H7 (cell line): ENCODE measurements around the gene ATAD1. TPM values are rescaled to one million over a fixed set of nuclear protein-coding genes. Genes with fewer than 3 reads are reported as not detected.

Experiments
- DNase-seq: peaks from one replicate; pipeline ENCODE4 v3.0.0; 2012
- H3K27me3 ChIP-seq: 2 replicates; pipeline ENCODE4 v1.6.0; 2011; ENCODE audit warnings: mild to moderate bottlenecking, low read length; ENCODE audit not compliant: control insufficient read depth, insufficient read depth
- H3K36me3 ChIP-seq: replicated peaks from 2 replicates; pipeline ENCODE4 v1.5.1; 2011; ENCODE audit warnings: low read length; ENCODE audit not compliant: control insufficient read depth, insufficient read depth
- H3K4me3 ChIP-seq: 2 replicates; pipeline ENCODE4 v1.5.1; 2011; ENCODE audit warnings: low read depth, mild to moderate bottlenecking, control low read depth, low read length, moderate library complexity; ENCODE audit not compliant: insufficient read depth
- total RNA-seq: library from RNA; depleted of rRNA; stranded (reverse); fragments of >200 nt; shearing (Covaris generic); gene quantifications from 2 replicates; pipeline ENCODE4 v1.2.3, GENCODE V29; 2014; rRNA removed

The ATAD1 gene
- total RNA-seq, 1 experiment from 2014 or later: 37.5 TPM

GRCh38 chr10:87712913-87713616, 105.0 kb downstream of the ATAD1 start:
- DNase-seq: no peak
- Histone ChIP-seq H3K36me3 (peaks cover 2% of the 10 kb centered on the region; the same call in 1 of the 2 replicates), H3K4me3 (no peak overlapping the region), H3K27me3 (no peaks in the 10 kb centered on the region)

- no peak for DNase-seq
- no peak overlapping the region for H3K4me3 ChIP-seq
- H3K27me3 ChIP-seq: no peaks in the 10 kb centered on the region
- H3K36me3 ChIP-seq: peaks cover 2% of the 10 kb centered on the region; the same call in 1 of the 2 replicates
Observed at GRCh38 chr10:87707254-87707653, 110.8 kb downstream of the ATAD1 start.

- no peaks in the 10 kb centered on the region for H3K27me3 ChIP-seq
- H3K36me3 ChIP-seq: peaks cover 2% of the 10 kb centered on the region; the same call in 1 of the 2 replicates
- H3K4me3 ChIP-seq: no peak overlapping the region
- no peak for DNase-seq
Observed at GRCh38 chr10:87706731-87707130, 111.3 kb downstream of the ATAD1 start.

GRCh38 chr10:87705339-87705738, 112.7 kb downstream of the ATAD1 start:
- Histone ChIP-seq H3K27me3 (no peaks in the 10 kb centered on the region), H3K36me3 (peaks cover 2% of the 10 kb centered on the region; the same call in 1 of the 2 replicates), H3K4me3 (no peak overlapping the region)
- no peak for DNase-seq

DNA sequence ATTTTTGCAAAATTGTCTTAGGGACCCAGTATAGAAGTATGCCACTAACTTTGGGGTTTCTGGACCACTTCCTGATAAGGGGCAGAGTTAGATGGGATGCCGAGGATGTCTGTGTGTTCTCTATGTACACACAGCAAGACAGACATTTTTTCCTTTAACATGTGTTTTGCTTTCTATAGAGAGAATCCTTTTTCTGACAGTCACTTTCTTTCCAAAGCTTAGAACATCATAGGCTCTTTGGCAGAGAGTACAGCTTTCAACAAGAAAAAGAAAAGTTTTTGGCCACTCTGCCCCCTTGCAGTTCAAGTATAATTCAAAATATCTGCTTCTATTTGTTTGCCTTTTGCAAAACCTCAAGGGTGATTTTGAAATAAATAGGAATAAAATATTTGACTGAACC, 114.3 kb downstream of the ATAD1 start:
- Histone ChIP-seq H3K4me3 (no peak overlapping the region), H3K27me3 (no peaks in the 10 kb centered on the region), H3K36me3 (no peaks in the 10 kb centered on the region)
- DNase-seq: no peak

GRCh38 chr10:87702973-87703294, 115.1 kb downstream of the ATAD1 start:
- DNase-seq: no peak
- no peak overlapping the region for H3K4me3 ChIP-seq
- H3K27me3 ChIP-seq: no peaks in the 10 kb centered on the region
- H3K36me3 ChIP-seq: no peaks in the 10 kb centered on the region

- Histone ChIP-seq H3K36me3 (no peaks in the 10 kb centered on the region), H3K27me3 (no peaks in the 10 kb centered on the region), H3K4me3 (no peak overlapping the region)
- no peak for DNase-seq
Observed at GRCh38 chr10:87702260-87702972, 115.6 kb downstream of the ATAD1 start.

Other genes starting within 250 kb of the ATAD1 start
- gene PAPSS2, start 158.3 kb downstream of the ATAD1 start, total RNA-seq: 25.3 and 25.8 TPM in 2 replicates
- gene KLLN, start 45.3 kb upstream of the ATAD1 start, total RNA-seq: 0.10 and 0.15 TPM in 2 replicates
- gene PTEN, start 45.4 kb upstream of the ATAD1 start, total RNA-seq: 25.5 and 53.6 TPM in 2 replicates